ENCODE results near the gene HNRNPF.
A peak's percentile ranks its signal among the peaks of the same experiment; 100 is the strongest.
"Not testable (repeated sequence)": the region's sequence is repeated elsewhere in the genome, so short reads cannot be mapped to it uniquely, and the experiment has no call there.

The HNRNPF gene

DNA sequence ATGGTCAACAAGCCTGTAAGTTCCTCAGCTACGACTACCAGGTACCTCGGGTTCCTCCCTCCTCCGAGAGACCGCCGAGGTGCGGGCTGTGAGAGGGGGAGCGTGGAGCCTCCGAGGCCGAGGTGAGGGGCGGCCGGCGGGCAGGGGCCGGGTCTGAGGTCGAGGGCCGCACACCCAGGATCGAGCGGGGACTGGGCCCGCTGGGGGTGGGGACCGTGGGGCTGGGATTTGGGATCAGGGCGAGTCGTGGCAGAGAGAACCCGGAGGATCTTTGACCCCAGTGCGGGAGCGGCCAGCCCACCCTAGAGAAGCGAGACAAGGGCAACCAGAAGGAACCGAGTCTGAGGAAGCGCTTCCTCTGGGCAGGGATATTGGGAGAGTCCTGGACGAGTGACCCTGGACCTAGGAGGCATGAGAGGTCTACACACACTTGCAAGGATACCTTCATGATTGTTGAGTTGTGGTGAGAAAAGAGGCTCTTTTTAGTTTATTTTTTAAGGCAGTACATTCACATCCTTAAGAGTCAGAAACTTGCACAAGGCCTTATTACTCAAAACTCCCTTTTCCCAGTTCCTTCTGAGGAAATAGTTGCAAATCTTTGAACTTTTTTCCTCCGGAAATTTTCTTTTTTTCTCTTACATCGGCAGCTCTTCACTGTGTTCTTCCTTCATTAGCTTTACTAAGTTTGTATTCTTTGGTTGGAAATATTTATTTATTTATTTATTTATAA is 28.3 kb upstream of the HNRNPF start:
- H3K9me3 ChIP-seq (ENCODE audit: control insufficient read depth, low read length), result no peaks in the 10 kb centered on the region
- no peaks in the 10 kb centered on the region for H3K4me1 ChIP-seq (ENCODE audit: control insufficient read depth, insufficient read depth, low read length)
- no peaks in the 10 kb centered on the region for H3K36me3 ChIP-seq (ENCODE audit: control insufficient read depth, insufficient read depth, low read length)
- H3K4me3 ChIP-seq (ENCODE audit: low read length), result peak overlapping the region; percentile 95
- H3K9ac ChIP-seq (ENCODE audit: low read length), result peak overlapping the region; percentile 90
- H3K27me3 ChIP-seq (ENCODE audit: control insufficient read depth, insufficient read depth, low read length), result no peaks in the 10 kb centered on the region

DNA sequence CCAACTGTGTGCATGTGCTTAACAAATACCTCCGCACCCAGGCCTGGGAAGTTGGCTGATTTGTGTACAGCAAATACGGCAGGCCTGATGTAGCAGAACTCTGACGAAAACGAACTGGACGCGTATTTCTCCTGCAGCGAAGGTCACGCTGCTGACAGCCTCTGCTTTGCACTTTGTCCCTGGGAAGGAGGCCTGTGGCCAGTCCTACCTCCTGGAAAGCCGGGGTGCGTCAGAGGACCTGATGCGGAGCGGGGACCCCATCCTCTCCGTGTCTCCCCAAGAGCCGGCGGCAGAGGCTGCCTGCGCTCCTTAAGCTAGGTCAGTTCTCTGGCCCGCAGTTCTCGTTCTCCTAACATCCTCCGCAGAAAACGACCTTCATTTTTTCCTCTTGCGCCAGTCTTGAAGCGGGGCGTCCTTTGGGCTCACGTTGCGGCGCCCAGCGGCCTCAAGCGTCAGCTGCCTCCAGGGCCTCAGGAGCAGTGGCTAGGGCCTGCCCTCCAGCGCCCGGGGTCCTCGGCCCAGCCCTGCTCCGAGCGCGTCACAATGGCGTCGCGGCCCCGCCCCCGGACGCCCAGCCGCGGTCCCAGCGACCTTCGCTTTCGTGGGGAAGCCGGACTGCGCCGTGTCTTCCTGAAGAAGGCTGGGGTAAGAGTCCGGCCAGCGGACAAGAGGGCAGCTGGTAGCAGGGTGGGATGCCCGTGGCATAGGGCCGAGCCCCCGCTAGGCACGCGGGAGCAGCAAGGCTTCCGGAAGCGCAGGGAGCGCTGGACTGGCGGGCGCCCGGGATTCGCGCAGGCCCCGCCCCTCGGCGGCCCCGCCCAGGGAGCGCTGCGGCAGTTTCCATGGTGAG is 27.5 kb upstream of the HNRNPF start, which contains the start of gene ZNF487:
Gene ZNF487 (plus strand): TSS at position 821 of the 850 bp plus-strand sequence. CDS start 38,703 bp downstream, outside the sequence.
- peak within 1 kb of the TSS; percentile 90 for H3K9ac ChIP-seq (ENCODE audit: low read length)
- H3K4me1 ChIP-seq (ENCODE audit: control insufficient read depth, insufficient read depth, low read length), result no peaks in the 10 kb centered on the region
- no peaks in the 10 kb centered on the region for H3K27me3 ChIP-seq (ENCODE audit: control insufficient read depth, insufficient read depth, low read length)
- peak within 1 kb of the TSS; percentile 95 for H3K4me3 ChIP-seq (ENCODE audit: low read length)
- H3K36me3 ChIP-seq (ENCODE audit: control insufficient read depth, insufficient read depth, low read length), result no peaks in the 10 kb centered on the region
- H3K9me3 ChIP-seq (ENCODE audit: control insufficient read depth, low read length), result no peaks in the 10 kb centered on the region

DNA sequence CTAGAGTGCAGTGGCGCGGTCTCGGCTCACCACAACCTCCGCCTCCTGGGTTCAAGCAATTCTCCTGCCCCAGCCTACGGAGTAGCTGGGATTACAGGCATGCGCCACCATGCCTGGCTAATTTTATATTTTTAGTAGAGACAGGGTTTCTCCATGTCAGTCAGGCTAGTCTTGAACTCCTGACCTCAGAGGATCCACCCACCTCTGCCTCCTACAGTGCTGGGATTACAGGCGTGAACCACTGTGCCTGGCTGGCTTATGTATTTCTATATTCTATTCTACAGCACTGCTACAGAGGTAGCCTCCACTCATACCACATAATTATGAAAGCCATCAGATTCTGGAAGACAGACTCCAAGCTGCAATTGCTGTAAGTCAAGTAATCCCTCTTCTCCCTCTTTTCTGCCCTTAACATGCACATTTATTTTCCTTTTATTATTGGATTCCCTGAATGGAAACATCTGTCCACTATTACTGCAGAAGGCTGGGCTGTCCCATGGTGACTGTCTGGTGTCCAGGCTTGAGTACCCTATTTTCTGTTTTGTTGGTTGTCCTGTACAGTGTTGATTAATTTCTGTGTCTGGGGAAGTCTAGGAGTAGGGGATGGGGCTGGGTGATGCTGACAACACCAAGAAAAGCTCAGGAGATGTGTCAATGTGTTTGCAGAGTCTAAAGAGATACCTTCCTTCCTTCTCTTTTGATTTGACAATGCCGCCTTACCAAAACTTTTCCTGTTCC is 22.1 kb upstream of the HNRNPF start:
- Histone ChIP-seq H3K4me3 (ENCODE audit: low read length) (no peak overlapping the region), H3K9ac (ENCODE audit: low read length) (no peak overlapping the region), H3K4me1 (ENCODE audit: control insufficient read depth, insufficient read depth, low read length) (no peaks in the 10 kb centered on the region), H3K36me3 (ENCODE audit: control insufficient read depth, insufficient read depth, low read length) (no peaks in the 10 kb centered on the region), H3K27me3 (ENCODE audit: control insufficient read depth, insufficient read depth, low read length) (no peaks in the 10 kb centered on the region), H3K9me3 (ENCODE audit: control insufficient read depth, low read length) (no peaks in the 10 kb centered on the region)

DNA sequence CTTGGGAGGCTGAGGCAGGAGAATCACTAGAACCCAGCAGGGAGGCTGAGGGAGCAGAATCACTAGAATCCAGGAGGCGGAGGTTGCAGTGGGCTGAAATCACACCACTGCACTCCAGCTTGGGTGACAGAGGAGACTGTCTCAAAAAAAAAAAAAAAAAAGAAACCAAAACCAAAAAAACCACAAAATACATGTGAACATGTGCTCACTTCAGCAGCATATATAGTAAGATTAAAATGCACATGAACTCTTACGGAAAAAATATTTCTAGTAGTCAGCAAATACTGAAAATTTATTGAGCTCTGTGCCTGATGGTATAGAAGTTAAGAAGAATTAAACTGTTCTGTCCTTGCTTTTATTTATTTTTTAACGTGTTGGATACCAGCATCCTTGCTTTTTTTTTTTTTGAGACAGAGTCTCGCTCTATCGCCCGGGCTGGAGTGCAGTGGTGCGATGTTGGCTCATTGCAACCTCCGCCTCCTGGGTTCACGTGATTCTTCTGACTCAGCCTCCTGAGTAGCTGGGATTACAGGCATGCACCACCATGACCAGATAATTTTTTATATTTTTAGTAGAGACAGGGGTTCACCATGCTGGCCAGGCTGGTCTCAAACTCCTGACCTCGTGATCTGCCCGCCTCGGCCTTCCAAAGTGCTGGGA is 18.3 kb upstream of the HNRNPF start:
- H3K9me3 ChIP-seq (ENCODE audit: control insufficient read depth, low read length), result no peaks in the 10 kb centered on the region
- H3K4me3 ChIP-seq (ENCODE audit: low read length), result no peak overlapping the region
- H3K9ac ChIP-seq (ENCODE audit: low read length), result no peak overlapping the region
- H3K36me3 ChIP-seq (ENCODE audit: control insufficient read depth, insufficient read depth, low read length), result no peaks in the 10 kb centered on the region
- H3K27me3 ChIP-seq (ENCODE audit: control insufficient read depth, insufficient read depth, low read length), result no peaks in the 10 kb centered on the region
- H3K4me1 ChIP-seq (ENCODE audit: control insufficient read depth, insufficient read depth, low read length), result no peaks in the 10 kb centered on the region

DNA sequence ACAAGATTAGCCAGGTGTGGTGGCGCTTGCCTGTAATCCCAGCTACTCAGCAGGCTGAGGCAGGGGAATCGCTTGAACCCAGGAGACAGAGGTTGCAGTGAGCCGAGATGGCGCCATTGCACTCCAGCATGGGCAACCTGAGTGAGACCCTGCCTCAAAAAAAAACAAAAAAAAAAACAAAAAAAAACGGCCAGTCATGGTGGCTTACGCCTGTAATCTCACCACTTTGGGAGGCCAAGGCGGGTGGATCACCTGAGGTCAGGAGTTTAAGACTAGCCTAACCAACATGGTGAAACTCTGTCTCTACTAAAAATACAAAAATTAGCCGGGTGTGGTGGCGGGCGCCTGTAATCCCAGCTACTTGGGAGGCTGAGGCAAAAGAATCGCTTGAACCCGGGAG is 17.5 kb upstream of the HNRNPF start:
- not testable (repeated sequence) for H3K9ac ChIP-seq (ENCODE audit: low read length); H3K27me3 ChIP-seq (ENCODE audit: control insufficient read depth, insufficient read depth, low read length); H3K9me3 ChIP-seq (ENCODE audit: control insufficient read depth, low read length); H3K4me3 ChIP-seq (ENCODE audit: low read length); H3K36me3 ChIP-seq (ENCODE audit: control insufficient read depth, insufficient read depth, low read length); H3K4me1 ChIP-seq (ENCODE audit: control insufficient read depth, insufficient read depth, low read length)

DNA sequence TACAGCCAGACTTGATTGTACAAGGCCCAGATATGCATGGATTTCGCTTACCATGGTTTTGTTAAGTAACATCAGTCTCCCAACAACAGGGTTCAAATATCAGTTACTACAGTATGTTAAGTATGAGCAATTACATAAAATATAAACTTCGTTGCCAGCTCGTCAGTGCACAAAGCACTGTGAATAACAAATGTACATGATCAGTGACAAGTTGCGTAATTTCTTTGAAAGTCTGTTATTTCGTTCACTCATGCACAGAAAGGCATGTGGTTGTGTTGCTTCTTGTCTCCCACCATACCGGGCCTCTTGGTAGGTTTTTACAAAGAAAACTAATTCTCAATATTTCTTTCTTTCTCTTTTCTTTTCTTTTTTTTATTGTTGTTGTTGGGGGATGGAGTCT is 15.4 kb upstream of the HNRNPF start:
- Histone ChIP-seq H3K4me3 (ENCODE audit: low read length) (no peak overlapping the region), H3K36me3 (ENCODE audit: control insufficient read depth, insufficient read depth, low read length) (no peaks in the 10 kb centered on the region), H3K4me1 (ENCODE audit: control insufficient read depth, insufficient read depth, low read length) (peaks cover 19% of the 10 kb centered on the region), H3K9me3 (ENCODE audit: control insufficient read depth, low read length) (no peaks in the 10 kb centered on the region), H3K9ac (ENCODE audit: low read length) (no peak overlapping the region), H3K27me3 (ENCODE audit: control insufficient read depth, insufficient read depth, low read length) (no peaks in the 10 kb centered on the region)

DNA sequence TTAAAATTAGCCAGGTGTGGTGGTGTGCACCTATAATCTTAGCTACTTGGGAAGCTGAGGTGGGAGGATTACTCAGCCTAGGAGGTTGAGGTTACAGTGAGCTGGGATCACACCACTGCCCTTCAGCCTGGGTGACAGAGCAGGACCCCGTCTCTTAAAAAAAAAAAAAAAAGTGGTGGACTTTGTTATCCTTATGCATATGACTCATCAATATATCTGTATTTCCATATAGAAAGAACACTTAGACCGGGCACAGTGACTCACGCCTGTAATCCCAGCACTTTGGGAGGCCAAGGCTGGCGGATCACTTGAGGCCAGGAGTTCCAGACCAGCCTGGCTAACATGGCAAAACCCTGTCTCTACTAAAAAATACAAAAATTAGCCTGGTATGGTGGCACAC is 13.0 kb upstream of the HNRNPF start:
- not testable (repeated sequence) for H3K27me3 ChIP-seq (ENCODE audit: control insufficient read depth, insufficient read depth, low read length); H3K9me3 ChIP-seq (ENCODE audit: control insufficient read depth, low read length); H3K9ac ChIP-seq (ENCODE audit: low read length); H3K4me3 ChIP-seq (ENCODE audit: low read length); H3K36me3 ChIP-seq (ENCODE audit: control insufficient read depth, insufficient read depth, low read length)
- peaks cover 27% of the 10 kb centered on the region for H3K4me1 ChIP-seq (ENCODE audit: control insufficient read depth, insufficient read depth, low read length)

DNA sequence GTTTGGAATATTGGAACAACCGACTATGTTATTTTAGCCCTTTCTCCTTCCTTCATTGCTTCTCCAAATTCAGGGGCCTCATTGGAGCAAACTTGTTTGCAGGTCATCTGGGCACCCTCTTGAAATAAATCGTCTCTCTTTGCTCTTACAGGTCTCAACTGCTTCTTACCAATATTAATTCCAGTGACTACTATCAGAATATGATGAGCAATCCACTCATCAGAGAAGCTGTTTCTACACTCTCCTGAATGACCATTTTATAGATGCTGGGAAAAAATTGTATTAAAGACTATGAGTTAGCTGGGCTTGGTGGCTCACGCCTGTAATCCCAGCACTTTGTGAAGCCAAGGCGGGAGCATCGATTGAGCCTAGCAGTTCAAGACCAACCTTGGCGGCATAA is 12.5 kb upstream of the HNRNPF start:
- Histone ChIP-seq H3K36me3 (ENCODE audit: control insufficient read depth, insufficient read depth, low read length) (no peaks in the 10 kb centered on the region), H3K9ac (ENCODE audit: low read length) (no peak overlapping the region), H3K4me3 (ENCODE audit: low read length) (no peak overlapping the region), H3K9me3 (ENCODE audit: control insufficient read depth, low read length) (no peaks in the 10 kb centered on the region), H3K27me3 (ENCODE audit: control insufficient read depth, insufficient read depth, low read length) (no peaks in the 10 kb centered on the region), H3K4me1 (ENCODE audit: control insufficient read depth, insufficient read depth, low read length) (peaks cover 27% of the 10 kb centered on the region)

DNA sequence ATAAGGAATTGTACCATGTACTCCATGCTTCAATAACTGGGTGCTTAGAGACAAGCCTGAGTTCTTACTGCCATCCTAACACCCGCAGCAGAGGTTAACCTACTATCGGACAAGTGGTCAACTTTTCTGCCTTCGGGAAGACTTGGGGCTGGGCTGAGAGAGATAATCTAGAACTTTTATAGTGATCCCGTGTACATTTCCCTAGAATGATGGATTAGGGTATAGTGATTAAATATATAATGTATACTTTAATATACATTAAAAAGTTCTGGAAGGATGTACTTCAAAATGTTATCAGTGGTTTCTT is 12.2 kb upstream of the HNRNPF start:
- Histone ChIP-seq H3K4me1 (ENCODE audit: control insufficient read depth, insufficient read depth, low read length) (peaks cover 27% of the 10 kb centered on the region), H3K4me3 (ENCODE audit: low read length) (peak overlapping the region; percentile 29), H3K27me3 (ENCODE audit: control insufficient read depth, insufficient read depth, low read length) (no peaks in the 10 kb centered on the region), H3K9ac (ENCODE audit: low read length) (peak overlapping the region; percentile 78), H3K36me3 (ENCODE audit: control insufficient read depth, insufficient read depth, low read length) (no peaks in the 10 kb centered on the region), H3K9me3 (ENCODE audit: control insufficient read depth, low read length) (no peaks in the 10 kb centered on the region)

DNA sequence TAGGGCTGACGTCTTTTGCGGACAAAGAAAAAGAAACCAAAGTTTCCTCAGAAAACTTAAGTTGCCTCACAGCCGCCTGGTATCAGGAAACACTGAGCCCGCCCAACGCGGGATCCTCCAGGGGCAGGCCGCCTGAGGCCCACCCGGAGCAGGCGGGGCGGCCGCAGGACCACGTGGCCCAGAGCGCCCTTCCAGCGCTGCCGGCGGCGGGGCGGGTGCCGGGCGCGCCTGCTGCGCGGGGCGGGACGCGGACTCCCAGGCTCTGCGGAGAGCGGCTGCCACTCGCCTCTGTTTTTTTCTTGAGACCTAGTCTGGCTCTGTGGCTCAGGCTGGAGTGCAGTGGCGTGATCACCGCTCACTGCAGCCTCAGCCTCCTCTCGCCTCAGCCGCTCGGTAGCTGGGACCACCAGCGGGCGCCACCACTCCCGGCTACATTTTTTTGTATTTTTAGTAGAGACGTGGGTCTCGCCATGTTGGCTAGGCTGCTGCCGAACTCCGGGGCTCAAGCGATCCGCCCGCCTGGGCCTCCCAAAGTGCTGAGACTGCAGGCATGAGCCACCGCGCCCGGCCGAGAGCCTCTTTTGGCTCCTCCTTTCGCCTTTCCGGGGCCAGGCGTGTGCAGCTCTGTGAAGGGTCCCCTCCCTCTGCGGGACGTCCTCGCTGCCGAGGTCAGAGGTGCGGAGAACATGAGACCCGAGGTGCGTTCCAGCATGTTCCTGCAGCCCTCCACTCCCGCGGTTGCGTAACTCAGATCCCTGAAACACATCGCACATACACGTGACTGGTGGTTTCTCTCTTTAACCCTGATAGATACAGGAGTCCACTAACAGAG is 11.6 kb upstream of the HNRNPF start:
- Histone ChIP-seq H3K36me3 (ENCODE audit: control insufficient read depth, insufficient read depth, low read length) (no peaks in the 10 kb centered on the region), H3K9ac (ENCODE audit: low read length) (peak overlapping the region; percentile 78), H3K9me3 (ENCODE audit: control insufficient read depth, low read length) (no peaks in the 10 kb centered on the region), H3K27me3 (ENCODE audit: control insufficient read depth, insufficient read depth, low read length) (no peaks in the 10 kb centered on the region), H3K4me1 (ENCODE audit: control insufficient read depth, insufficient read depth, low read length) (peaks cover 27% of the 10 kb centered on the region), H3K4me3 (ENCODE audit: low read length) (peak overlapping the region; percentile 29)

DNA sequence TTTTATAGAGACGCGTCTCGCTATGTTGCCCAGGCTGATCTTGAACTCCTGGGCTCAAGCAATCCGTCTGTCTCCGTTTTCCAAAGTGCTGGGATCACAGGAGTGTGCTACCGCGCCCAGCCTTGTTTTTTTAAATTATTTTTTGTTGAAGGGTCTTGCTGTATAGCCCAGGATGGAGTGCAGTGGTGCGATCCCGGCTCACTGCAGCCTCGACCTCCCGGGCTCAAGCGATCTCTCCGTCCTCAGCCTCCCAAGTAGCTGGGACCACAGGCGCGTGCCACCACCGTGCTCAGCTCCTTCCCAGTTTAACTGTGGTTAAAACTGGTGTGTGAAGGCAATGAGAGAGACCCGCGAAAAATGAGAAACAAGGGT is 11.0 kb upstream of the HNRNPF start:
- Histone ChIP-seq H3K4me1 (ENCODE audit: control insufficient read depth, insufficient read depth, low read length) (peaks cover 30% of the 10 kb centered on the region), H3K9me3 (ENCODE audit: control insufficient read depth, low read length) (no peaks in the 10 kb centered on the region), H3K9ac (ENCODE audit: low read length) (peak overlapping the region; percentile 78), H3K27me3 (ENCODE audit: control insufficient read depth, insufficient read depth, low read length) (no peaks in the 10 kb centered on the region), H3K4me3 (ENCODE audit: low read length) (peak overlapping the region; percentile 29), H3K36me3 (ENCODE audit: control insufficient read depth, insufficient read depth, low read length) (no peaks in the 10 kb centered on the region)

Measured in mucosa of stomach (tissue), 1 donor.